ENCODE results near the gene STK24.

- no peak for TF ChIP-seq POLR2A (IDR thresholded peaks at IDR 0.05; ENCODE audit: low read depth, low read length)
- TF ChIP-seq POLR2AphosphoS5 (IDR thresholded peaks at IDR 0.05; ENCODE audit: low read depth, low read length): no peak
These were observed 53.3 kb downstream of the STK24 start for GRCh38 chr13:98523455-98524102.

Data from GM12892 (cell line).